Glutamatergic neuron (in vitro differentiated cells): ENCODE measurements around the gene BACH2. TPM values are rescaled to one million over a fixed set of nuclear protein-coding genes. Genes with fewer than 3 reads are reported as not detected.

Source experiments
- DNase-seq: peaks from one replicate; pipeline ENCODE4 v3.0.0; 2022
- H3K27ac Mint-ChIP-seq: one replicate; pipeline ENCODE4 v1.8.0; 2020; ENCODE audit warnings: mild to moderate bottlenecking, mixed read lengths, inconsistent platforms; ENCODE audit not compliant: unreplicated experiment
- H3K27me3 Mint-ChIP-seq: one replicate; pipeline ENCODE4 v1.8.0; 2020; ENCODE audit warnings: mild to moderate bottlenecking, moderate library complexity, mixed read lengths, inconsistent platforms; ENCODE audit not compliant: unreplicated experiment
- H3K36me3 Mint-ChIP-seq: one replicate; pipeline ENCODE4 v1.8.0; 2020; ENCODE audit warnings: mild to moderate bottlenecking, mixed read lengths, inconsistent platforms; ENCODE audit not compliant: unreplicated experiment
- H3K4me1 Mint-ChIP-seq: one replicate; pipeline ENCODE4 v1.8.0; 2020; ENCODE audit warnings: mild to moderate bottlenecking, low read depth, mixed read lengths, inconsistent platforms; ENCODE audit not compliant: unreplicated experiment
- H3K4me3 Mint-ChIP-seq: one replicate; pipeline ENCODE4 v1.8.0; 2020; ENCODE audit warnings: mild to moderate bottlenecking, mixed read lengths, inconsistent platforms; ENCODE audit not compliant: unreplicated experiment
- H3K9me3 Mint-ChIP-seq: one replicate; pipeline ENCODE4 v1.8.0; 2020; ENCODE audit warnings: mild to moderate bottlenecking, moderate library complexity, mixed read lengths, inconsistent platforms; ENCODE audit not compliant: unreplicated experiment
- CTCF ChIP-seq: fragments of 200-600 bp; sonication (generic); IDR thresholded peaks from one replicate; pipeline ENCODE4 v1.5.0; 2021; ENCODE audit not compliant: partially characterized antibody, unreplicated experiment
- total RNA-seq: library from RNA; stranded (reverse); fragmentation: NEBNext Ultra II Directional; extraction: Animal tissue kit (Norgen Biotek cat#: 25700); gene quantifications from one replicate; pipeline ENCODE4 v1.2.1, GENCODE V29; 2021; ENCODE audit not compliant: unreplicated experiment

BACH2 gene
- total RNA-seq, 1 donor from 2014 or later = 96.4 TPM

- Mint-ChIP-seq H3K9me3 (peaks cover 5% of the 10 kb centered on the region), H3K36me3 (peaks cover 8% of the 10 kb centered on the region), H3K4me1 (peaks cover 4% of the 10 kb centered on the region), H3K27ac (no peak overlapping the region), H3K4me3 (no peak overlapping the region), H3K27me3 (peaks cover 3% of the 10 kb centered on the region)
- TF ChIP-seq CTCF = no peak
- no peak for DNase-seq
Measured at GRCh38 chr6:90098001-90098531, 198.6 kb downstream of the BACH2 start.

- no peak overlapping the region for H3K4me3 Mint-ChIP-seq
- no peak for DNase-seq
- peaks cover 8% of the 10 kb centered on the region for H3K36me3 Mint-ChIP-seq
- peaks cover 4% of the 10 kb centered on the region for H3K4me1 Mint-ChIP-seq
- H3K27ac Mint-ChIP-seq = no peak overlapping the region
- no peak for TF ChIP-seq CTCF
- H3K27me3 Mint-ChIP-seq = peaks cover 3% of the 10 kb centered on the region
- peaks cover 5% of the 10 kb centered on the region for H3K9me3 Mint-ChIP-seq
Measured at GRCh38 chr6:90097356-90097755, 199.3 kb downstream of the BACH2 start.

- peaks cover 3% of the 10 kb centered on the region for H3K27me3 Mint-ChIP-seq
- H3K9me3 Mint-ChIP-seq = peaks cover 5% of the 10 kb centered on the region
- no peak overlapping the region for H3K4me3 Mint-ChIP-seq
- no peak for TF ChIP-seq CTCF
- DNase-seq = no peak
- H3K4me1 Mint-ChIP-seq = peaks cover 4% of the 10 kb centered on the region
- peaks cover 8% of the 10 kb centered on the region for H3K36me3 Mint-ChIP-seq
- no peak overlapping the region for H3K27ac Mint-ChIP-seq
Measured at GRCh38 chr6:90096818-90097217, 199.8 kb downstream of the BACH2 start.

- H3K27ac Mint-ChIP-seq = no peak overlapping the region
- DNase-seq = no peak
- H3K27me3 Mint-ChIP-seq = peaks cover 3% of the 10 kb centered on the region
- no peak for TF ChIP-seq CTCF
- H3K4me1 Mint-ChIP-seq = peaks cover 4% of the 10 kb centered on the region
- H3K36me3 Mint-ChIP-seq = peaks cover 3% of the 10 kb centered on the region
- peaks cover 5% of the 10 kb centered on the region for H3K9me3 Mint-ChIP-seq
- H3K4me3 Mint-ChIP-seq = no peak overlapping the region
Measured at GRCh38 chr6:90095788-90096187, 200.9 kb downstream of the BACH2 start.

- Mint-ChIP-seq H3K4me3 (no peak overlapping the region), H3K36me3 (no peaks in the 10 kb centered on the region), H3K9me3 (peaks cover 2% of the 10 kb centered on the region), H3K27ac (no peak overlapping the region), H3K4me1 (peaks cover 4% of the 10 kb centered on the region), H3K27me3 (peaks cover 2% of the 10 kb centered on the region)
- TF ChIP-seq CTCF = no peak
- no peak for DNase-seq
Measured at GRCh38 chr6:90095145-90095544, 201.5 kb downstream of the BACH2 start.
